ENCODE results near the gene HLA-DQB2.

DNA sequence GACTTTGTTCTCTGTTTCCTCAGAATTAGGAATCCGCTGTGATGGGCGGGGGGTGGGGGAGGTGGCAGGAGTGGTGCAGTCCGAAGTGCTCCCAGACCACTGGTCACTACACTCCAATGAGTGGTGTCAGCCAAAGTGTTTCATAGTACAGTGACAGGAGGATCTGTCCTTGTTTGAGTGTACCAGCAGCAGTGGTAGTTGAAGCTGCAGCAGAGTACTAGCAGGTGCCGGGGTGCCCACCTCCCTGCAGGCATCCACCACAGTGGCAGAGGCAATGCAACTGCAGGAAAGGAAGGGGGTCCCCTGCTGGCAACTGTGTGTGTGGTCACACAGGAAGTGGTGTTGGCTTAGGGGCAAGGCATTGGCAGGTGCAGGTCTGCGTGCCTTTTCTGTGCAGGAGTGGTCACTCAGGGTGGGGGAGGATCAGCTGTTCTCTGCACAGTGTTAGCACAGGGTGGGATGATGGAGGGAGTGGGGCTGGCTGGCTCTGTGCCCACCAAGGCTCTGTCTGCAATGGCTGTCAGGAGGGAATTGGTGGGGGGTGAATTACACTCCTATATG, 43.8 kb upstream of the HLA-DQB2 start:
- TF ChIP-seq, protein P1, sequence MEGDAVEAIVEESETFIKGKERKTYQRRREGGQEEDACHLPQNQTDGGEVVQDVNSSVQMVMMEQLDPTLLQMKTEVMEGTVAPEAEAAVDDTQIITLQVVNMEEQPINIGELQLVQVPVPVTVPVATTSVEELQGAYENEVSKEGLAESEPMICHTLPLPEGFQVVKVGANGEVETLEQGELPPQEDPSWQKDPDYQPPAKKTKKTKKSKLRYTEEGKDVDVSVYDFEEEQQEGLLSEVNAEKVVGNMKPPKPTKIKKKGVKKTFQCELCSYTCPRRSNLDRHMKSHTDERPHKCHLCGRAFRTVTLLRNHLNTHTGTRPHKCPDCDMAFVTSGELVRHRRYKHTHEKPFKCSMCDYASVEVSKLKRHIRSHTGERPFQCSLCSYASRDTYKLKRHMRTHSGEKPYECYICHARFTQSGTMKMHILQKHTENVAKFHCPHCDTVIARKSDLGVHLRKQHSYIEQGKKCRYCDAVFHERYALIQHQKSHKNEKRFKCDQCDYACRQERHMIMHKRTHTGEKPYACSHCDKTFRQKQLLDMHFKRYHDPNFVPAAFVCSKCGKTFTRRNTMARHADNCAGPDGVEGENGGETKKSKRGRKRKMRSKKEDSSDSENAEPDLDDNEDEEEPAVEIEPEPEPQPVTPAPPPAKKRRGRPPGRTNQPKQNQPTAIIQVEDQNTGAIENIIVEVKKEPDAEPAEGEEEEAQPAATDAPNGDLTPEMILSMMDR (IDR thresholded peaks at IDR 0.05): no peak
- no peak for TF ChIP-seq POLR2A (IDR thresholded peaks at IDR 0.05)
